Ascending aorta (tissue), 2 donors: Measurements from ENCODE around the gene JUN. TPM values are rescaled to one million over a fixed set of nuclear protein-coding genes. Genes with fewer than 3 reads are reported as not detected.

Experiments used
- DNase-seq, 2 donors: peaks; one replicate each; pipeline ENCODE4 v3.0.0-alpha.2; 2019; ENCODE audit warnings: low spot score in 2 of 2
- H3K27ac ChIP-seq, 2 donors: fragments of 200-600 bp; sonication (generic); one replicate each; pipeline ENCODE4 v1.5.1; 2016 to 2017; ENCODE audit warnings: mild to moderate bottlenecking in 1 of 2
- H3K27me3 ChIP-seq: fragments of 200-600 bp; sonication (generic); one replicate; pipeline ENCODE4 v1.5.1; 2017
- H3K36me3 ChIP-seq, 2 donors: fragments of 200-600 bp; sonication (generic); one replicate each; pipeline ENCODE4 v1.5.1; 2016
- H3K4me1 ChIP-seq, 2 donors: fragments of 200-600 bp; sonication (generic); one replicate each; pipeline ENCODE4 v1.5.1; 2016 to 2017; ENCODE audit warnings: mild to moderate bottlenecking in 1 of 2
- H3K4me3 ChIP-seq, 2 donors: fragments of 200-600 bp; sonication (generic); one replicate each; pipeline ENCODE4 v1.5.1; 2016 to 2017; ENCODE audit warnings: mild to moderate bottlenecking in 1 of 2
- H3K9me3 ChIP-seq, 2 donors: fragments of 200-600 bp; sonication (generic); one replicate each; pipeline ENCODE4 v1.5.1; 2016
- CTCF ChIP-seq, 3 experiments: fragments of 200-600 bp in 2 of 3; fragments of 450-650 bp in 1 of 3; sonication (generic) in 2 of 3; IDR thresholded peaks; one replicate each; pipeline ENCODE4 v1.5.1; 2016 to 2019; ENCODE audit warnings: antibody characterized with exemption in 3 of 3, mild to moderate bottlenecking in 1 of 3, moderate library complexity in 1 of 3
- intact Hi-C: fragments of 100-400 bp; cut with DNase I; formaldehyde crosslinking; loops from one replicate; pipeline ENCODE4 v1.15.1; 2023
- total RNA-seq: library from RNA; depleted of rRNA; stranded (reverse); fragments of >200 nt; gene quantifications from one replicate; pipeline ENCODE4 v1.1.0, GENCODE V29; 2016

The JUN gene
- total RNA-seq, 1 donor from 2014 or later, result 1,004 TPM

GRCh38 chr1:58779059-58779754 is 4.6 kb downstream of the JUN start:
- no peaks in the 10 kb centered on the region for H3K9me3 ChIP-seq
- peak overlapping the region in 1 of 2 donors; percentile 95 for H3K4me3 ChIP-seq
- H3K36me3 ChIP-seq, result peaks cover 0 to 9% of the 10 kb centered on the region in 2 donors
- no peak for DNase-seq
- peaks cover 0 to 6% of the 10 kb centered on the region in 2 donors for H3K4me1 ChIP-seq
- no peak for TF ChIP-seq CTCF (IDR thresholded peaks at IDR 0.05)
- intact Hi-C loops, result loop anchor here (10.0 kb wide), 1 partner anchor 194 kb away; no protein-coding TSS in a partner anchor
- H3K27me3 ChIP-seq, result no peaks in the 10 kb centered on the region
- peak overlapping the region; percentile 43 to 99 for H3K27ac ChIP-seq

DNA sequence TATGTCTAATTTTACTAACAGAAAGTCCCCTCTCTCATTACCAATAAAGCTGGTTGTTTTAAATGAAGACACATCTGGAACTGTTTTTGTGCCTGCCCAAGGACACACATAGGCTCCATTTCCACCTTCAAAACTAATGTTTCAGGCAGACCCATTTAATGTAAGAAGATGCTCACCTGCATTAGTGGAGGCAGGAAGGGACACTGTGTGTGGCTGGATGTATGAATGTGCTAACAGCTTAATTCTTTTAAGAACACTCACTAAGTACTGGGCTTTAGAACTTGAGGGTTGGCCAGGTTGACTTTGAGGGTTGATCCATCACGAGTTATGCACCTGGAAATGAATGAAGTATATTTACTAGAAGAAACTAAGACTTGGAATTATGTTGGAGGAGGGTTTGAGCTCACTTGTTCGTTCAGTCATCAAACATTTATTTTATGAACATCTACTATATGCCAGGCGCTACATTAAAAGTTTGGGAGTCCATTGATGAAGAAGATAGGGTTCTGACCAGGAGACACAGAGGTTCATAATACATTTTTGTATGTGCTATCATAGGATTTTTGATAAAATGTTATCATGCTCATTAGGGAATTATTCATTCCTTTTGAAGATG is 5.4 kb downstream of the JUN start:
- Histone ChIP-seq H3K36me3 (peaks cover 0 to 9% of the 10 kb centered on the region in 2 donors), H3K4me1 (peaks cover 0 to 13% of the 10 kb centered on the region in 2 donors), H3K27me3 (no peaks in the 10 kb centered on the region), H3K27ac (peak overlapping the region in 1 of 2 donors; percentile 57), H3K4me3 (no peak overlapping the region), H3K9me3 (no peaks in the 10 kb centered on the region)
- no peak for TF ChIP-seq CTCF (IDR thresholded peaks at IDR 0.05)
- no peak for DNase-seq
- intact Hi-C loops, result loop anchor here (10.0 kb wide), 1 partner anchor 194 kb away; no protein-coding TSS in a partner anchor

- Histone ChIP-seq H3K4me1 (peaks cover 3 to 17% of the 10 kb centered on the region in 2 donors), H3K4me3 (no peak overlapping the region), H3K36me3 (no peaks in the 10 kb centered on the region), H3K27me3 (no peaks in the 10 kb centered on the region), H3K9me3 (no peaks in the 10 kb centered on the region), H3K27ac (peak overlapping the region; percentile 59 to 78)
- intact Hi-C loops, result loop anchor here (10.0 kb wide), 1 partner anchor 189 kb away; no protein-coding TSS in a partner anchor
- no peak for TF ChIP-seq CTCF (IDR thresholded peaks at IDR 0.05)
- DNase-seq, result no peak
Measured at GRCh38 chr1:58774027-58774426, 9.8 kb downstream of the JUN start.

- Histone ChIP-seq H3K27me3 (no peaks in the 10 kb centered on the region), H3K4me1 (peaks cover 3 to 17% of the 10 kb centered on the region in 2 donors), H3K36me3 (no peaks in the 10 kb centered on the region), H3K4me3 (no peak overlapping the region), H3K9me3 (no peaks in the 10 kb centered on the region), H3K27ac (peak overlapping the region; percentile 78 to 84)
- DNase-seq, result peak; percentile 51 to 93
- intact Hi-C loops, result loop anchor here (10.0 kb wide), 1 partner anchor 189 kb away; no protein-coding TSS in a partner anchor
- no peak for TF ChIP-seq CTCF (IDR thresholded peaks at IDR 0.05)
Measured at GRCh38 chr1:58773406-58773840, 10.4 kb downstream of the JUN start.

DNA sequence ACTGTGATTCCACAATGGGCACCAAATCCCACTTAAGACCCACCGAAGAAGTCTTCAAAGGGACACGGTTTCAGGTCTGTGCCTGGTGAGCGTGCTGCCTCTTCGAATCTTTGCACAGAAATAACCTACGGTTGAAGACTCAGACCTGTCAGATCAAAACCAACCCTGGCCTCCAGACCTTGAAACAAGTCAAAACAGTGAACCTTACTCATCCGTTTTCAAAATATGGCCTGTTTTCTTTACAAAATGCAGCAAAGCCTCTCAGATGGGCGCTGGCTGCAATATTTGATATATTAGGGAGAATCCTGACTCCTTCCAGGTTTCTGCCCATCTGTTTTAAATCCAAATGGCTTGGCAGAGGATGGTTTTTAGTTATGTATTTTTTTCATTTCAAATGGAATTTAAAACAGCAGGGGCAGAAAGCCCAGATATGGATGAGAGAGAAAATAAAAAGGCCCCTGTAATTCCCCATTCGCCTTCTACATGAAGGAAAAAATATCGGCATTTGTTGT is 14.0 kb downstream of the JUN start:
- intact Hi-C loops, result loop anchor here (1.0 to 10.0 kb wide), 3 partner anchors 15 to 185 kb away; no protein-coding TSS in a partner anchor
- H3K27ac ChIP-seq, result peak overlapping the region; percentile 22 to 24
- H3K36me3 ChIP-seq, result no peaks in the 10 kb centered on the region
- H3K27me3 ChIP-seq, result no peaks in the 10 kb centered on the region
- H3K9me3 ChIP-seq, result no peaks in the 10 kb centered on the region
- peaks cover 3 to 19% of the 10 kb centered on the region in 2 donors for H3K4me1 ChIP-seq
- no peak for DNase-seq
- TF ChIP-seq CTCF (IDR thresholded peaks at IDR 0.05), result no peak
- H3K4me3 ChIP-seq, result no peak overlapping the region
